ENCODE results near the gene PSMC5. TPM values are rescaled to one million over a fixed set of nuclear protein-coding genes. Genes with fewer than 3 reads are reported as not detected.

Gene PSMC5
- total RNA-seq, 1 experiment from 2014 or later = 183 TPM

DNA sequence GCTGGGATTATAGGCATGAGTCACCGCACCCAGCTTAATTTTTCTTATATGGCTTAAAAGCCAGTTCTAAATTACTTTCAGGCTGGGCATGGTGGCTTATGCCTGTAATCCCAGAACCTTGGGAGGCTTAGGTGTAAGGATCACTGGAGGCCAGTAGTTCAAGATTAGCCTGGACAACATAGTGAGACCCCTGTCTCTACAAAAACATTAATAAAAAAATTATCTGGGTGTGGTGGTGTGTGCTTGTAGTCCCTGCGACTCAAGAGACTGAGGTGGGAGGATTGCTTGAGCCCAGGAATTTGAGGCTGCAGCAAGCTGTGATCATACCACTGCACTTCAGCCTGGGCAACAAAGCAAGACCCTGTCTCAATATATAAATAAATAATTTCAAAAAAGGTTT, 26.0 kb downstream of the PSMC5 start:
- H3K9me3 Mint-ChIP-seq = peaks cover 5 to 10% of the 10 kb centered on the region in 2 experiments
- H3K14ac ChIP-seq (ENCODE audit: insufficient read depth, low read length) = no peak overlapping the region
- no peak overlapping the region for H3T11ph ChIP-seq (ENCODE audit: low read length)
- H3K27ac ChIP-seq (ENCODE audit: insufficient read length, low read depth, low read length) = no peak overlapping the region
- no peaks in the 10 kb centered on the region for H3K9me3 ChIP-seq (ENCODE audit: control insufficient read depth, low read depth, low read length)
- DNase-seq = no peak
- H3K4me1 Mint-ChIP-seq = peaks cover 2% of the 10 kb centered on the region in 2 experiments; a peak in 1 of 4 replicates
- H3K79me1 ChIP-seq (ENCODE audit: insufficient read depth, low read depth, low read length, poor library complexity, severe bottlenecking) = no peaks in the 10 kb centered on the region
- TF ChIP-seq CTCF (conservative IDR thresholded peaks at IDR 0.05) = no peak
- H3K23me2 ChIP-seq (ENCODE audit: insufficient read length, low read depth, low read length, poor library complexity, severe bottlenecking) = no peaks in the 10 kb centered on the region
- H2BK5ac ChIP-seq (ENCODE audit: insufficient read length, low read length) = no peak overlapping the region
- H2BK15ac ChIP-seq (ENCODE audit: low read depth, low read length) = no peak overlapping the region
- no CpG with 5 or more reads among the region's 2 CpGs for WGBS (ENCODE audit: extremely low coverage, insufficient read length, low lambda C conversion rate)
- H3K18ac ChIP-seq (ENCODE audit: insufficient read length, low read depth, low read length) = no peak overlapping the region
- no peak overlapping the region for H4K5ac ChIP-seq (ENCODE audit: insufficient read length, low read depth, low read length)
- H4K20me1 ChIP-seq (ENCODE audit: control insufficient read depth, insufficient read depth, insufficient read length) = no peaks in the 10 kb centered on the region
- H3K4me1 ChIP-seq (ENCODE audit: insufficient read depth, low read length) = no peaks in the 10 kb centered on the region
- H3K56ac ChIP-seq (ENCODE audit: insufficient read length, low read depth, low read length) = no peak overlapping the region
- no peak overlapping the region for H2AFZ ChIP-seq (ENCODE audit: low read length)
- H3K27ac Mint-ChIP-seq = no peak overlapping the region
- H3K4me3 Mint-ChIP-seq = no peak overlapping the region; a peak in 1 of 5 replicates
- no peak overlapping the region for H4K91ac ChIP-seq (ENCODE audit: insufficient read length, low read depth, low read length)
- H3K23ac ChIP-seq (ENCODE audit: insufficient read length, low read depth, low read length) = no peak overlapping the region
- no peak overlapping the region for H2AK5ac ChIP-seq (ENCODE audit: insufficient read length, low read length)
- H3K36me3 Mint-ChIP-seq (ENCODE audit: insufficient read depth in 1 of 3, low read depth in 3 of 3) = peaks cover 0 to 5% (median under 1%) of the 10 kb centered on the region in 3 experiments; a peak in 4 of 7 replicates
- no peak overlapping the region for H4K8ac ChIP-seq (replicated peaks; ENCODE audit: insufficient read length, low read depth, low read length)
- H2BK120ac ChIP-seq (ENCODE audit: low read depth, low read length, poor library complexity, severe bottlenecking) = no peak overlapping the region
- no peak overlapping the region for H3K4ac ChIP-seq (ENCODE audit: low read depth, low read length)
- no peak overlapping the region for H2BK12ac ChIP-seq (ENCODE audit: insufficient read length, low read depth, low read length)
- H2BK20ac ChIP-seq (ENCODE audit: low read depth, low read length, poor library complexity, severe bottlenecking) = no peak overlapping the region
- no peaks in the 10 kb centered on the region; the same call in 1 of the 2 replicates for H3K27me3 ChIP-seq (ENCODE audit: insufficient read depth, low read length)
- H3K9ac ChIP-seq (ENCODE audit: extremely low read depth, insufficient read length, low read length) = no peak overlapping the region
- peaks cover 49% of the 10 kb centered on the region for H3K27me3 Mint-ChIP-seq (ENCODE audit: low read depth)
- H3K4me2 ChIP-seq (ENCODE audit: insufficient read depth, insufficient read length, low read length) = no peak overlapping the region
- H3K79me2 ChIP-seq (ENCODE audit: insufficient read depth, low read length) = no peaks in the 10 kb centered on the region

Measured in H9 (cell line).